NCI-H1417 (cell line): ENCODE results near the gene TANGO2.
A peak's percentile ranks its signal among the peaks of the same experiment; 100 is the strongest.

Source experiments
- DNase-seq, 3 experiments: peaks; one replicate each; lab custom pipeline; 2025; lab: John Stamatoyannopoulos, UW

Gene TANGO2

GRCh38 chr22:20106205-20106848, 85.4 kb downstream of the TANGO2 start:
- DNase-seq, result no peak

- DNase-seq, result no peak
Measured at GRCh38 chr22:20106849-20107237, 85.9 kb downstream of the TANGO2 start.

- no peak for DNase-seq
Measured at GRCh38 chr22:20107471-20107901, 86.6 kb downstream of the TANGO2 start.

- no peak for DNase-seq
Measured at GRCh38 chr22:20107951-20108756, 87.2 kb downstream of the TANGO2 start.

- DNase-seq, result no peak
Measured at GRCh38 chr22:20108757-20109230, 87.9 kb downstream of the TANGO2 start.

- no peak for DNase-seq
Measured at GRCh38 chr22:20109411-20110358, 88.8 kb downstream of the TANGO2 start.

GRCh38 chr22:20110359-20110985, 89.6 kb downstream of the TANGO2 start:
- DNase-seq, result no peak

- peak in 1 of 3 experiments; percentile 14 for DNase-seq
Measured at GRCh38 chr22:20111045-20111688, 90.3 kb downstream of the TANGO2 start.

- peak in 1 of 3 experiments; percentile 2 for DNase-seq
Measured at GRCh38 chr22:20111689-20112622, 91.0 kb downstream of the TANGO2 start.

GRCh38 chr22:20112623-20113511, 92.0 kb downstream of the TANGO2 start:
- DNase-seq, result peak in 1 of 3 experiments; percentile 5

- no peak for DNase-seq
Measured at GRCh38 chr22:20113551-20114310, 92.8 kb downstream of the TANGO2 start.

GRCh38 chr22:20114506-20115475, 93.9 kb downstream of the TANGO2 start:
- DNase-seq, result no peak

GRCh38 chr22:20115691-20116375, 94.9 kb downstream of the TANGO2 start, which contains the start of gene RANBP1:
Gene RANBP1, plus strand, starts transcription at chr22:20116104. Its CDS starts 81 bp downstream, at chr22:20116185.
- DNase-seq, result no peak

- peak in 1 of 3 experiments; percentile 34 for DNase-seq
Measured at GRCh38 chr22:20116376-20116950, 95.6 kb downstream of the TANGO2 start.
